Measurements from ENCODE around the gene BMPR1A.

Gene BMPR1A

GRCh38 chr10:86718556-86718955, 37.9 kb upstream of the BMPR1A start:
- TF ChIP-seq CTCF (IDR thresholded peaks at IDR 0.05; ENCODE audit: low read depth, low read length, missing control alignments): no peak
- H3K4me3 ChIP-seq (replicated peaks; ENCODE audit: low read depth, low read length): no peak overlapping the region

GRCh38 chr10:86721232-86721631, 35.2 kb upstream of the BMPR1A start:
- TF ChIP-seq CTCF (IDR thresholded peaks at IDR 0.05; ENCODE audit: low read depth, low read length, missing control alignments): no peak
- H3K4me3 ChIP-seq (replicated peaks; ENCODE audit: low read depth, low read length): no peak overlapping the region
- DNase-seq (ENCODE audit: extremely low read depth, low read depth): no peak

More at GRCh38 chr10:86718556-86718955, 37.9 kb upstream of the BMPR1A start:
- DNase-seq (ENCODE audit: extremely low read depth, low read depth): no peak

GRCh38 chr10:86723009-86723408, 33.4 kb upstream of the BMPR1A start:
- TF ChIP-seq CTCF (IDR thresholded peaks at IDR 0.05; ENCODE audit: low read depth, low read length, missing control alignments): no peak
- no peak overlapping the region for H3K4me3 ChIP-seq (replicated peaks; ENCODE audit: low read depth, low read length)
- DNase-seq (ENCODE audit: extremely low read depth, low read depth): no peak

- no peak overlapping the region for H3K4me3 ChIP-seq (replicated peaks; ENCODE audit: low read depth, low read length)
- no peak for DNase-seq (ENCODE audit: extremely low read depth, low read depth)
- TF ChIP-seq CTCF (IDR thresholded peaks at IDR 0.05; ENCODE audit: low read depth, low read length, missing control alignments): no peak
Measured at GRCh38 chr10:86724445-86724844, 32.0 kb upstream of the BMPR1A start.

- TF ChIP-seq CTCF (IDR thresholded peaks at IDR 0.05; ENCODE audit: low read depth, low read length, missing control alignments): no peak
- no peak for DNase-seq (ENCODE audit: extremely low read depth, low read depth)
- no peak overlapping the region for H3K4me3 ChIP-seq (replicated peaks; ENCODE audit: low read depth, low read length)
Measured at GRCh38 chr10:86725980-86726676, 30.3 kb upstream of the BMPR1A start.

- no peak for DNase-seq (ENCODE audit: extremely low read depth, low read depth)
Measured at GRCh38 chr10:86726677-86726999, 29.8 kb upstream of the BMPR1A start.

More at GRCh38 chr10:86726677-86726999, 29.8 kb upstream of the BMPR1A start:
- no peak for TF ChIP-seq CTCF (IDR thresholded peaks at IDR 0.05; ENCODE audit: low read depth, low read length, missing control alignments)
- H3K4me3 ChIP-seq (replicated peaks; ENCODE audit: low read depth, low read length): no peak overlapping the region
